Head of caudate nucleus (tissue), 42 donors: ENCODE results near the gene HACD3.

Source experiments
- DNase-seq, 42 donors: peaks; one replicate each; pipeline versions ENCODE4 v3.0.0 to v3.0.0-alpha.2; 2020 to 2021; ENCODE audit warnings: mixed read lengths in 7 of 42
- intact Hi-C: fragments of 100-400 bp; cut with DNase I; formaldehyde crosslinking; loops from one replicate; pipeline ENCODE4 v1.15.0; 2022

HACD3 gene

GRCh38 chr15:65626856-65627255 is 96.6 kb downstream of the HACD3 start:
- no peak for DNase-seq
- intact Hi-C loops = no loop called here
